GM12865 (cell line): ENCODE measurements around the gene KRT26.
"Not testable (repeated sequence)": the region's sequence is repeated elsewhere in the genome, so short reads cannot be mapped to it uniquely, and the experiment has no call there.

Source experiments
- DNase-seq: peaks from one replicate; pipeline ENCODE4 v3.0.0; 2010; ENCODE audit warnings: low read depth
- H3K4me3 ChIP-seq: 2 replicates; pipeline ENCODE4 v1.5.1; 2011; ENCODE audit warnings: mild to moderate bottlenecking, low read depth, low read length, control low read depth
- TF ChIP-seq, protein P1 (sequence below): IDR thresholded peaks from 2 replicates; pipeline ENCODE4 v1.5.1; 2011; ENCODE audit warnings: low read length, control low read depth, low read depth, inconsistent platforms; ENCODE audit not compliant: insufficient read depth; ENCODE audit errors: missing control alignments

The KRT26 gene

GRCh38 chr17:40755231-40755630 is 16.8 kb downstream of the KRT26 start, which contains the start of gene KRT25:
TSS of gene KRT25 (minus strand) at chr17:40755331. CDS start at chr17:40755271, 60 bp downstream.
- H3K4me3 ChIP-seq = no peak within 1 kb of the TSS
- TF ChIP-seq, protein P1, sequence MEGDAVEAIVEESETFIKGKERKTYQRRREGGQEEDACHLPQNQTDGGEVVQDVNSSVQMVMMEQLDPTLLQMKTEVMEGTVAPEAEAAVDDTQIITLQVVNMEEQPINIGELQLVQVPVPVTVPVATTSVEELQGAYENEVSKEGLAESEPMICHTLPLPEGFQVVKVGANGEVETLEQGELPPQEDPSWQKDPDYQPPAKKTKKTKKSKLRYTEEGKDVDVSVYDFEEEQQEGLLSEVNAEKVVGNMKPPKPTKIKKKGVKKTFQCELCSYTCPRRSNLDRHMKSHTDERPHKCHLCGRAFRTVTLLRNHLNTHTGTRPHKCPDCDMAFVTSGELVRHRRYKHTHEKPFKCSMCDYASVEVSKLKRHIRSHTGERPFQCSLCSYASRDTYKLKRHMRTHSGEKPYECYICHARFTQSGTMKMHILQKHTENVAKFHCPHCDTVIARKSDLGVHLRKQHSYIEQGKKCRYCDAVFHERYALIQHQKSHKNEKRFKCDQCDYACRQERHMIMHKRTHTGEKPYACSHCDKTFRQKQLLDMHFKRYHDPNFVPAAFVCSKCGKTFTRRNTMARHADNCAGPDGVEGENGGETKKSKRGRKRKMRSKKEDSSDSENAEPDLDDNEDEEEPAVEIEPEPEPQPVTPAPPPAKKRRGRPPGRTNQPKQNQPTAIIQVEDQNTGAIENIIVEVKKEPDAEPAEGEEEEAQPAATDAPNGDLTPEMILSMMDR = no peak
- no peak for DNase-seq

DNA sequence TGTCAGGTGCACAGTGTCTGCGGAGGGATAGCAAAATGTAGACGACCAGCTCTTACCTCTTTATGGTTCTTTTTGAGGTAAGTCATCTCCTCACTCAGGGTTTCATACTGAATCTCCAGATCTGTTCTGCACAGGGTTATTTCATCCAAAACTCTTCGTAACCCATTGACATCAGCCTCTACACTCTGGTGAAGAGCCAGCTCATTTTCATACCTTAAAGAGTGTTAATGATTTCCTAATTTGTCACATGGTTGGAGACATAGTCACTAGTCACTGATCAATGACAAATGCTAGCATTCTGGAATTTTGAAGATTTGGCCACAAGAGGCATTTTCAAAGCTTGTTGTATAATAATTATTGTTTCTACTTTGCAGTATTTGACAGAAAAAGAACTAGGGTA is 18.2 kb downstream of the KRT26 start:
- DNase-seq = no peak
- H3K4me3 ChIP-seq = no peak overlapping the region
- TF ChIP-seq, protein P1 = no peak

DNA sequence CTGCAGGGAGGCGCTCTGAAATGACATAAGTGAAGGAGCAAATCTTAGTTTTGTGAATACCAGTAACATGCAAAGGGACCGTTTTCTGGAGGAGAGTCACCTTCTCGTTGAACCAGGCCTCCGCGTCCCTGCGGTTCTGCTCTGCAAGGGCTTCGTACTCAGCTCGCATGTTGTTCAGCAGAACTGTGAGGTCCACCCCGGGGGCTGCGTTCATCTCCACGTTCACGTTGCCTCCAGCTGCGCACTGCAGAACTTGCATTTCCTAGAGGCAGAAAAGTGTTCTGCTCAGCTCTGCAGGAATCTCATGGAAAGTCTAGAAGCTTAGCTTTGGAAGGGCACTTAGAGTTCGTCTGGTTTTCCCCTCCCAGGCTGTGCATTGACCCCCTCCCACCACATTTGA is 20.9 kb downstream of the KRT26 start:
- no peak for DNase-seq
- TF ChIP-seq, protein P1 = no peak
- no peak overlapping the region for H3K4me3 ChIP-seq

- no peak for DNase-seq
- H3K4me3 ChIP-seq = no peak overlapping the region
- TF ChIP-seq, protein P1 = no peak
Measured at GRCh38 chr17:40750391-40750790, 21.6 kb downstream of the KRT26 start.

- H3K4me3 ChIP-seq, DNase-seq: not testable (repeated sequence)
Measured at GRCh38 chr17:40748666-40749065, 23.3 kb downstream of the KRT26 start.

DNA sequence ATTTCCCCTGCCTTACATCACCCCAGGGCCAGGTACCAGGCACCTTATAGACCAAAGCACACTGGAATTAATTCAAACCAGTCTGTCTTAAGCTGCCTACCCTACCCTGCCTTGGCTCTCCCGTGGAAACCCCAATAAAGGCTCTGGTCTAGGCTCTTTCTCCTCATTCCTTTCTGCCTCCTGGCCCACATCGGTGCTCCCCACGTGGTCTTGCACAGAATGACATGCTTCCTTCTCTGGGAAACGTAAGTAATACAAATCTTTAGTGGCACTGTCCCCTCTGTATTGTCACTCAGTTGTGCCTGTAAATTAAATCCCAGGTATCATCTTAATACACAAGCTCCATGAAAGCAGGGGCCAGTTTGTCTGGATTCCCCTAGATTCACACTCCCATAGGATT is 33.4 kb downstream of the KRT26 start:
- no peak overlapping the region for H3K4me3 ChIP-seq
- no peak for DNase-seq
- TF ChIP-seq, protein P1 = no peak

DNA sequence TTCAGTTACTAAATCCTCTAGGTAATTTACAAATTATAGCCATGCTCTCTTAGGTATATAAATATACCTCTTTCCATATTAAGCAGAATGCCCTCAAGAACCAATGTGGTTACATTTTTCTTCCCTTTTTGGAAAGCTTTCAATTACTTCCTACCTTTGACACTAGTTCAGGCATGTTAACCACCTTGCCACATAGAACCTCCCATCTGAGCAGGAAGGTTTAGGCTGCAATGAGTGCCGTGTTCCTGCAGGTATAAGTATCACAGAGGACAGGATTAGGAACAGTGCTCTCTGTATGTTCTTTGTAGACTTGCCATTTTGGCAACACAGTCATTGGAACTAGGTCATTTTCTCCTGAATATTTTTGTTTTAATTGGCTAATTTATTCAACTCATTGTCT is 37.0 kb downstream of the KRT26 start:
- no peak for DNase-seq
- H3K4me3 ChIP-seq = no peak overlapping the region
- TF ChIP-seq, protein P1 = no peak
